HepG2 (cell line): Measurements from ENCODE around the gene STX2. TPM values are rescaled to one million over a fixed set of nuclear protein-coding genes. Genes with fewer than 3 reads are reported as not detected.

Experiments used
- ATF7-NPFF ChIP-seq: sonication (generic); formaldehyde crosslinking; IDR thresholded peaks from 2 replicates; pipeline ENCODE4 v1.8.1; 2023; ENCODE audit warnings: mild to moderate bottlenecking, low read depth, missing genetic modification reagents, moderate library complexity
- BORCS8-MEF2B ChIP-seq: sonication (generic); formaldehyde crosslinking; IDR thresholded peaks from 2 replicates; pipeline ENCODE4 v1.8.0; 2022; ENCODE audit warnings: mild to moderate bottlenecking, missing genetic modification reagents
- CENPBD1 ChIP-seq: sonication (generic); formaldehyde crosslinking; IDR thresholded peaks from 2 replicates; pipeline ENCODE4 v1.8.0; 2022; ENCODE audit warnings: missing genetic modification reagents, low read depth, mild to moderate bottlenecking, borderline replicate concordance
- CREB3 ChIP-seq: sonication (generic); formaldehyde crosslinking; IDR thresholded peaks from 2 replicates; pipeline ENCODE4 v1.5.0; 2020; ENCODE audit warnings: missing genetic modification reagents
- ERF ChIP-seq: IDR thresholded peaks from 2 replicates; pipeline ENCODE4 v1.6.1; 2018; ENCODE audit warnings: missing biosample characterization, missing genetic modification reagents
- GPBP1L1 ChIP-seq: sonication (generic); formaldehyde crosslinking; IDR thresholded peaks from 2 replicates; pipeline ENCODE4 v1.5.0; 2020; ENCODE audit warnings: mild to moderate bottlenecking, missing genetic modification reagents
- NCOA1 ChIP-seq: sonication (generic); formaldehyde crosslinking; IDR thresholded peaks from 2 replicates; pipeline ENCODE4 v1.9.0; 2021; ENCODE audit warnings: missing genetic modification reagents
- NR1H2 ChIP-seq: sonication (generic); formaldehyde crosslinking; IDR thresholded peaks from 2 replicates; pipeline ENCODE4 v1.8.1; 2022; ENCODE audit warnings: low read depth, missing genetic modification reagents, borderline replicate concordance
- PRDM10 ChIP-seq: sonication (generic); formaldehyde crosslinking; IDR thresholded peaks from 2 replicates; pipeline ENCODE4 v1.4.0; 2020; ENCODE audit warnings: low read depth, missing genetic modification reagents
- SMARCE1 ChIP-seq: fragments of 450-650 bp; IDR thresholded peaks from 2 replicates; pipeline ENCODE4 v1.6.1; 2017; ENCODE audit warnings: borderline replicate concordance
- TOE1 ChIP-seq: sonication (generic); formaldehyde crosslinking; IDR thresholded peaks from 2 replicates; pipeline ENCODE4 v1.4.0; 2020; ENCODE audit warnings: mild to moderate bottlenecking, missing genetic modification reagents
- ZFP37 ChIP-seq: sonication (generic); formaldehyde crosslinking; IDR thresholded peaks from 2 replicates; pipeline ENCODE4 v1.4.0; 2020; ENCODE audit warnings: missing genetic modification reagents, borderline replicate concordance
- ZNF143 ChIP-seq: sonication (generic); formaldehyde crosslinking; IDR thresholded peaks from 2 replicates; pipeline ENCODE4 v1.4.0; 2020; ENCODE audit warnings: missing genetic modification reagents
- ZNF18 ChIP-seq: sonication (generic); formaldehyde crosslinking; IDR thresholded peaks from 2 replicates; pipeline ENCODE4 v1.8.0; 2022; ENCODE audit warnings: mild to moderate bottlenecking, missing genetic modification reagents; ENCODE audit not compliant: insufficient replicate concordance
- ZNF672 ChIP-seq: sonication (generic); formaldehyde crosslinking; IDR thresholded peaks from 2 replicates; pipeline ENCODE4 v1.8.1; 2022; ENCODE audit warnings: missing genetic modification reagents
- ZXDC ChIP-seq: sonication (generic); formaldehyde crosslinking; IDR thresholded peaks from 2 replicates; pipeline ENCODE4 v1.5.0; 2020; ENCODE audit warnings: mild to moderate bottlenecking, missing genetic modification reagents
- polyA plus RNA-seq, 8 experiments: library from polyadenylated mRNA; depleted of rRNA in 3 of 8; stranded (reverse) in 7 of 8; unstranded in 1 of 8; fragments of >200 nt; fragmentation: Illumina TruSeq in 4 of 8; extraction: Trizol in 4 of 8; gene quantifications; 2 replicates each; pipeline versions ENCODE4 v1.2.1 to v1.2.3, GENCODE V29; 2011 to 2016; ENCODE audit warnings: low read depth in 4 of 8, missing spikeins in 1 of 8, mixed read lengths in 1 of 8; ENCODE audit not compliant: insufficient read depth in 1 of 8
- total RNA-seq, 5 experiments: library from RNA; depleted of rRNA; stranded (reverse); fragments of >200 nt; fragmentation: Illumina TruSeq; extraction: Trizol; gene quantifications; 2 replicates each; pipeline ENCODE4 v1.2.3, GENCODE V29; 2016; ENCODE audit warnings: low read depth in 1 of 5

STX2 gene
- total and polyA plus RNA-seq, 2 of the 13 experiments (the other 11 are each of a cell fraction or from before 2014, with no cell fraction given): 13.4 to 25.1 TPM

- TF ChIP-seq NR1H2 (CRISPR knock-in tag): peak; percentile 52; the same call in 1 of the 2 replicates
- no peak for TF ChIP-seq PRDM10 (CRISPR knock-in tag)
- no peak for TF ChIP-seq NCOA1 (CRISPR knock-in tag)
- TF ChIP-seq TOE1 (CRISPR knock-in tag): peak; percentile 56; the same call in 1 of the 2 replicates
- TF ChIP-seq ZFP37 (CRISPR knock-in tag): no peak
- TF ChIP-seq ATF7-NPFF (CRISPR knock-in tag): 0 out of 2 replicates have a peak, but pooled peaks have one; percentile 72
- no peak for TF ChIP-seq ZNF18
- peak; percentile 66; the same call in 1 of the 2 replicates for TF ChIP-seq ZNF672 (CRISPR knock-in tag)
- TF ChIP-seq ZNF143 (CRISPR knock-in tag): no peak
- TF ChIP-seq BORCS8-MEF2B (CRISPR knock-in tag): no peak
- TF ChIP-seq GPBP1L1 (CRISPR knock-in tag): no peak
- peak; percentile 97 for TF ChIP-seq CREB3
- no peak for TF ChIP-seq SMARCE1
- no peak for TF ChIP-seq CENPBD1 (CRISPR knock-in tag)
- no peak; the same call in 1 of the 2 replicates for TF ChIP-seq ERF (CRISPR knock-in tag)
- no peak for TF ChIP-seq ZXDC (CRISPR knock-in tag)
Observed at GRCh38 chr12:130871286-130872178, 32.5 kb upstream of the STX2 start, which contains the start of gene RAN (continued).
